Stimulated activated CD4-positive, alpha-beta T cell treated with anti-CD3 and anti-CD28 coated beads, Interleukin-2, amount 100 ng/mL, for 24 hours (primary cell): ENCODE measurements around the gene MTPN.

Experiments
- DNase-seq, 2 donors: peaks; one replicate each; pipeline ENCODE4 v3.0.0-alpha.2; 2020

The MTPN gene

DNA sequence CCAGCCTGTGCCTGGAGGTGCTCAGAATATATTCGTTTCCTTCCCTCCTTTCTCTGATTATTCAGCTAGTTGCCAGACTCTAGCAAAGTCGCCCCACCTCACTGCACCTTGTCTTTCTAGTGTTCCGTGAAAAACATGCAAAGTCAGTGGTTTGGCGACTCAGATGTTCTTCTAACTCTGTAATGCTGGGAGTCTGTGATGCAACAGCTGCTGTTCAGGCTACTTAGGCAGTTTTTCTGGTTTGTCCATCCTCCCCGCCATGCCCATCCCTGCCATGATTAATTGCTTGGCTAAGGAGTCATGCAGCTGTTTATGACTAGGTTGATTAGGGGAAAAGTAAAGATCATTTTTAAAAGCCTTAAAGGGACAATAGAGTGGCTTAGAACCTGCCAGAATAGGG is 99.4 kb downstream of the MTPN start:
- no peak for DNase-seq
